Dendritic cell treated with granulocyte-macrophage colony-stimulating factor and Interleukin-4, amounts not matched to agents 40 ng/mL and 50 ng/mL, for 4 days (primary cell): ENCODE measurements around the gene CEP78.

ENCODE experiments used
- H3K27ac Mint-ChIP-seq: one replicate; pipeline ENCODE4 v1.8.0; 2022; ENCODE audit warnings: mild to moderate bottlenecking, mixed read lengths
- H3K27me3 Mint-ChIP-seq: one replicate; pipeline ENCODE4 v1.8.0; 2022; ENCODE audit warnings: mild to moderate bottlenecking, mixed read lengths
- H3K36me3 Mint-ChIP-seq: one replicate; pipeline ENCODE4 v1.8.0; 2022; ENCODE audit warnings: low read depth, mixed read lengths
- H3K4me1 Mint-ChIP-seq: one replicate; pipeline ENCODE4 v1.8.0; 2022; ENCODE audit warnings: low read depth, mixed read lengths
- H3K4me3 Mint-ChIP-seq: one replicate; pipeline ENCODE4 v1.8.0; 2022; ENCODE audit warnings: mild to moderate bottlenecking, moderate library complexity, mixed read lengths
- H3K9me3 Mint-ChIP-seq: one replicate; pipeline ENCODE4 v1.8.0; 2022; ENCODE audit warnings: mixed read lengths
- intact Hi-C: fragments of 100-400 bp; cut with micrococcal nuclease; formaldehyde crosslinking; loops from one replicate; pipeline ENCODE4 v1.15.0; 2022

The CEP78 gene

GRCh38 chr9:78296893-78297671 lies 61.2 kb downstream of the CEP78 start, which contains the start of gene PSAT1:
Gene PSAT1, plus strand, starts transcription at chr9:78297125. Its CDS starts 86 bp downstream, at chr9:78297211.
- Mint-ChIP-seq H3K9me3 (no peaks in the 10 kb centered on the region), H3K36me3 (no peaks in the 10 kb centered on the region), H3K27ac (no peak within 1 kb of the TSS), H3K4me1 (peaks cover 22% of the 10 kb centered on the region), H3K27me3 (peaks cover 58% of the 10 kb centered on the region), H3K4me3 (peak within 1 kb of the TSS; percentile 78)
- intact Hi-C loops = no loop called here

GRCh38 chr9:78297672-78297961 lies 61.7 kb downstream of the CEP78 start:
- Mint-ChIP-seq H3K4me1 (peaks cover 22% of the 10 kb centered on the region), H3K9me3 (no peaks in the 10 kb centered on the region), H3K27me3 (peaks cover 57% of the 10 kb centered on the region), H3K27ac (no peak overlapping the region), H3K36me3 (no peaks in the 10 kb centered on the region), H3K4me3 (peak overlapping the region; percentile 78)
- intact Hi-C loops = no loop called here

GRCh38 chr9:78298046-78298765 lies 62.3 kb downstream of the CEP78 start:
- H3K27ac Mint-ChIP-seq = no peak overlapping the region
- peaks cover 22% of the 10 kb centered on the region for H3K4me1 Mint-ChIP-seq
- intact Hi-C loops = no loop called here

GRCh38 chr9:78300209-78300608 lies 64.3 kb downstream of the CEP78 start:
- H3K36me3 Mint-ChIP-seq = no peaks in the 10 kb centered on the region
- no peaks in the 10 kb centered on the region for H3K9me3 Mint-ChIP-seq
- no peak overlapping the region for H3K4me3 Mint-ChIP-seq
- H3K27ac Mint-ChIP-seq = no peak overlapping the region
- intact Hi-C loops = no loop called here
- H3K4me1 Mint-ChIP-seq = peaks cover 33% of the 10 kb centered on the region
- peaks cover 46% of the 10 kb centered on the region for H3K27me3 Mint-ChIP-seq

More at GRCh38 chr9:78298046-78298765, 62.3 kb downstream of the CEP78 start:
- Mint-ChIP-seq H3K36me3 (no peaks in the 10 kb centered on the region), H3K4me3 (peak overlapping the region; percentile 78), H3K27me3 (peaks cover 53% of the 10 kb centered on the region), H3K9me3 (no peaks in the 10 kb centered on the region)

GRCh38 chr9:78301466-78301865 lies 65.6 kb downstream of the CEP78 start:
- Mint-ChIP-seq H3K27me3 (peaks cover 35% of the 10 kb centered on the region), H3K36me3 (no peaks in the 10 kb centered on the region), H3K4me1 (peaks cover 27% of the 10 kb centered on the region), H3K4me3 (no peak overlapping the region), H3K9me3 (no peaks in the 10 kb centered on the region), H3K27ac (no peak overlapping the region)
- intact Hi-C loops = no loop called here

- intact Hi-C loops = no loop called here
- Mint-ChIP-seq H3K36me3 (no peaks in the 10 kb centered on the region), H3K27ac (no peak overlapping the region), H3K9me3 (no peaks in the 10 kb centered on the region), H3K27me3 (peaks cover 15% of the 10 kb centered on the region), H3K4me1 (peaks cover 10% of the 10 kb centered on the region), H3K4me3 (no peak overlapping the region)
These were observed 67.6 kb downstream of the CEP78 start for GRCh38 chr9:78303377-78304062.

- peaks cover 10% of the 10 kb centered on the region for H3K4me1 Mint-ChIP-seq
- no peaks in the 10 kb centered on the region for H3K36me3 Mint-ChIP-seq
- H3K27ac Mint-ChIP-seq = no peak overlapping the region
- intact Hi-C loops = no loop called here
- H3K27me3 Mint-ChIP-seq = peaks cover 10% of the 10 kb centered on the region
- no peaks in the 10 kb centered on the region for H3K9me3 Mint-ChIP-seq
- no peak overlapping the region for H3K4me3 Mint-ChIP-seq
These were observed 68.5 kb downstream of the CEP78 start for GRCh38 chr9:78304357-78304756.

- no peaks in the 10 kb centered on the region for H3K27me3 Mint-ChIP-seq
- no peak overlapping the region for H3K27ac Mint-ChIP-seq
- H3K4me1 Mint-ChIP-seq = peaks cover 15% of the 10 kb centered on the region
- intact Hi-C loops = no loop called here
- H3K36me3 Mint-ChIP-seq = no peaks in the 10 kb centered on the region
- no peaks in the 10 kb centered on the region for H3K9me3 Mint-ChIP-seq
- no peak overlapping the region for H3K4me3 Mint-ChIP-seq
These were observed 70.6 kb downstream of the CEP78 start for GRCh38 chr9:78306222-78307076.

GRCh38 chr9:78307360-78307759 lies 71.5 kb downstream of the CEP78 start:
- intact Hi-C loops = no loop called here
- H3K9me3 Mint-ChIP-seq = no peaks in the 10 kb centered on the region
- H3K27ac Mint-ChIP-seq = no peak overlapping the region
- no peaks in the 10 kb centered on the region for H3K27me3 Mint-ChIP-seq
- peaks cover 15% of the 10 kb centered on the region for H3K4me1 Mint-ChIP-seq
- H3K36me3 Mint-ChIP-seq = no peaks in the 10 kb centered on the region
- H3K4me3 Mint-ChIP-seq = no peak overlapping the region

GRCh38 chr9:78309066-78309465 lies 73.2 kb downstream of the CEP78 start:
- H3K4me3 Mint-ChIP-seq = no peak overlapping the region
- no peaks in the 10 kb centered on the region for H3K9me3 Mint-ChIP-seq
- H3K27me3 Mint-ChIP-seq = no peaks in the 10 kb centered on the region
- H3K27ac Mint-ChIP-seq = no peak overlapping the region
- no peaks in the 10 kb centered on the region for H3K36me3 Mint-ChIP-seq
- intact Hi-C loops = no loop called here
- H3K4me1 Mint-ChIP-seq = peaks cover 12% of the 10 kb centered on the region

GRCh38 chr9:78311075-78311474 lies 75.2 kb downstream of the CEP78 start:
- no peak overlapping the region for H3K4me3 Mint-ChIP-seq
- peaks cover 10% of the 10 kb centered on the region for H3K4me1 Mint-ChIP-seq
- H3K36me3 Mint-ChIP-seq = no peaks in the 10 kb centered on the region
- no peak overlapping the region for H3K27ac Mint-ChIP-seq
- H3K9me3 Mint-ChIP-seq = no peaks in the 10 kb centered on the region
- intact Hi-C loops = no loop called here
- H3K27me3 Mint-ChIP-seq = no peaks in the 10 kb centered on the region

- Mint-ChIP-seq H3K27me3 (no peaks in the 10 kb centered on the region), H3K36me3 (no peaks in the 10 kb centered on the region), H3K4me1 (peaks cover 10% of the 10 kb centered on the region), H3K27ac (no peak overlapping the region), H3K9me3 (no peaks in the 10 kb centered on the region), H3K4me3 (no peak overlapping the region)
- intact Hi-C loops = no loop called here
These were observed 76.1 kb downstream of the CEP78 start for GRCh38 chr9:78311886-78312524.

- Mint-ChIP-seq H3K27me3 (no peaks in the 10 kb centered on the region), H3K4me3 (no peak overlapping the region), H3K9me3 (no peaks in the 10 kb centered on the region), H3K36me3 (no peaks in the 10 kb centered on the region), H3K27ac (no peak overlapping the region), H3K4me1 (peaks cover 10% of the 10 kb centered on the region)
- intact Hi-C loops = no loop called here
These were observed 78.7 kb downstream of the CEP78 start for GRCh38 chr9:78314550-78314949.
